RKO (cell line): Measurements from ENCODE around the gene ADORA1.

ENCODE experiments used
- DNase-seq: peaks from one replicate; pipeline ENCODE4 v3.0.0-alpha.2; 2016; ENCODE audit warnings: low spot score

The ADORA1 gene

GRCh38 chr1:203216274-203217138 lies 89.0 kb downstream of the ADORA1 start:
- peak; percentile 62 for DNase-seq
